BJ (cell line): ENCODE results near the gene ABHD18. TPM values are rescaled to one million over a fixed set of nuclear protein-coding genes. Genes with fewer than 3 reads are reported as not detected.
A peak's percentile ranks its signal among the peaks of the same experiment; 100 is the strongest.
"Not testable (repeated sequence)": the region's sequence is repeated elsewhere in the genome, so short reads cannot be mapped to it uniquely, and the experiment has no call there.

Experiments used
- CTCF ChIA-PET: fragments of 350-600 bp; formaldehyde crosslinking; extraction: SDS; loops from one replicate; lab custom pipeline; 2021; ENCODE audit warnings: antibody characterized with exemption, inconsistent platforms; lab: Yijun Ruan, JAX
- POLR2A ChIA-PET: fragments of 300-600 bp; sonication (Branson Sonifier 250); formaldehyde crosslinking; extraction: SDS; loops from one replicate; lab custom pipeline; 2021; ENCODE audit warnings: antibody characterized with exemption; lab: Charles Lee
- DNase-seq: peaks from one replicate; pipeline ENCODE4 v3.0.0-alpha.2; 2011; ENCODE audit warnings: low read depth
- H3K27me3 ChIP-seq: 2 replicates; pipeline ENCODE4 v1.6.0; 2011; ENCODE audit warnings: low read length; ENCODE audit not compliant: control insufficient read depth, insufficient read depth
- H3K36me3 ChIP-seq: 2 replicates; pipeline ENCODE4 v1.5.1; 2011; ENCODE audit warnings: low read length; ENCODE audit not compliant: control insufficient read depth, insufficient read depth
- H3K4me3 ChIP-seq: 2 replicates; pipeline ENCODE4 v1.5.1; 2011; ENCODE audit warnings: low read depth, mild to moderate bottlenecking, control low read depth, low read length
- polyA plus RNA-seq: library from polyadenylated mRNA; depleted of rRNA; stranded (reverse); fragments of >200 nt; gene quantifications from 2 replicates; pipeline ENCODE4 v1.2.3, GENCODE V29; 2011
- TF ChIP-seq, protein P1 (sequence below): IDR thresholded peaks from 2 replicates; pipeline ENCODE4 v1.5.1; 2011; ENCODE audit warnings: low read depth, mild to moderate bottlenecking, control low read depth, inconsistent platforms, low read length, moderate library complexity; ENCODE audit not compliant: insufficient read depth

ABHD18 gene
- polyA plus RNA-seq, 1 experiment = 1.4 TPM

- H3K36me3 ChIP-seq = no peaks in the 10 kb centered on the region
- CTCF ChIA-PET = interaction anchor here (1.2 kb wide), 2 partner anchors 98 to 203 kb away, joined by 3 to 4 read pairs; no protein-coding TSS in a partner anchor
- POLR2A ChIA-PET = no interaction called here
- TF ChIP-seq, protein P1, sequence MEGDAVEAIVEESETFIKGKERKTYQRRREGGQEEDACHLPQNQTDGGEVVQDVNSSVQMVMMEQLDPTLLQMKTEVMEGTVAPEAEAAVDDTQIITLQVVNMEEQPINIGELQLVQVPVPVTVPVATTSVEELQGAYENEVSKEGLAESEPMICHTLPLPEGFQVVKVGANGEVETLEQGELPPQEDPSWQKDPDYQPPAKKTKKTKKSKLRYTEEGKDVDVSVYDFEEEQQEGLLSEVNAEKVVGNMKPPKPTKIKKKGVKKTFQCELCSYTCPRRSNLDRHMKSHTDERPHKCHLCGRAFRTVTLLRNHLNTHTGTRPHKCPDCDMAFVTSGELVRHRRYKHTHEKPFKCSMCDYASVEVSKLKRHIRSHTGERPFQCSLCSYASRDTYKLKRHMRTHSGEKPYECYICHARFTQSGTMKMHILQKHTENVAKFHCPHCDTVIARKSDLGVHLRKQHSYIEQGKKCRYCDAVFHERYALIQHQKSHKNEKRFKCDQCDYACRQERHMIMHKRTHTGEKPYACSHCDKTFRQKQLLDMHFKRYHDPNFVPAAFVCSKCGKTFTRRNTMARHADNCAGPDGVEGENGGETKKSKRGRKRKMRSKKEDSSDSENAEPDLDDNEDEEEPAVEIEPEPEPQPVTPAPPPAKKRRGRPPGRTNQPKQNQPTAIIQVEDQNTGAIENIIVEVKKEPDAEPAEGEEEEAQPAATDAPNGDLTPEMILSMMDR = no peak
- H3K27me3 ChIP-seq = no peaks in the 10 kb centered on the region
- H3K4me3 ChIP-seq = peak overlapping the region; percentile 64
- no peak for DNase-seq
Observed at GRCh38 chr4:127965803-127966175, 583 bp downstream of the ABHD18 start.

DNA sequence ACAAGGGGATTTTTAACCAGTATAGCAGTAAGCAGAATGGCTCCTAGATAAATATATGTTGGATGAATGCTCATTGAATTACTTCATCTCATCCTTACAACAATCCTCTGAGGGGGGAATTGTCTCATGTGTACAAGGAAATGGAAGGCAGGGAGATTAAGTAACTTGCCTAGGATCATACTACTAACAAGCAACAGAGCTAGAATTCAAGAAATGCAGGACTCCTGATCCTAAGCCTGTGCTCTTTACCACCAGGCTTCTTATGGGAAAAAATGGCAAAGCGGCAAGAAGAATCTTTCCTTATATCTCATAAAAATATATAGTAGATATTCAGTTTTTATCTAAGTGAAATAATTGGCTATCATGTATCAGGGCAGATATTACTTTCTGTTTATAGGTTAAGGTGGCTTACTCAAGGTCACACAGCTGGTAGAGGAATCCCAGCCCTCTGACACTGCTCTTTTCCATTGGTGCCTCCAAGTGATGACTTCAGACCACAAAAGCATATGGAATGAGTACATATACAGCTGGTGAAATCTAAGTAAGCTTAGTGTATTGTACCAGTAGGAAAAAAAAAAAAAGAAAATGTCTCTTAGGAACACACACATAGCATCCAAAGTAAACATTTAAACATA is 2.1 kb downstream of the ABHD18 start:
- no peaks in the 10 kb centered on the region for H3K27me3 ChIP-seq
- TF ChIP-seq, protein P1 = no peak
- H3K36me3 ChIP-seq = no peaks in the 10 kb centered on the region
- DNase-seq = no peak
- CTCF ChIA-PET = no interaction called here
- POLR2A ChIA-PET = interaction anchor here (0.6 to 0.7 kb wide), 2 partner anchors 186 to 845 kb away, joined by 3 to 8 read pairs; no protein-coding TSS in a partner anchor
- no peak overlapping the region for H3K4me3 ChIP-seq

GRCh38 chr4:127968586-127968985 is 3.4 kb downstream of the ABHD18 start:
- no peaks in the 10 kb centered on the region for H3K27me3 ChIP-seq
- DNase-seq = no peak
- CTCF ChIA-PET = interaction anchor here (0.6 kb wide), 1 partner anchor 1394 kb away, joined by 3 read pairs; no protein-coding TSS in a partner anchor
- H3K36me3 ChIP-seq = no peaks in the 10 kb centered on the region; the same call in 1 of the 2 replicates
- no peak overlapping the region for H3K4me3 ChIP-seq
- TF ChIP-seq, protein P1 = no peak
- POLR2A ChIA-PET = interaction anchor here (0.6 kb wide), 1 partner anchor 97 kb away, joined by 10 read pairs; no protein-coding TSS in a partner anchor

DNA sequence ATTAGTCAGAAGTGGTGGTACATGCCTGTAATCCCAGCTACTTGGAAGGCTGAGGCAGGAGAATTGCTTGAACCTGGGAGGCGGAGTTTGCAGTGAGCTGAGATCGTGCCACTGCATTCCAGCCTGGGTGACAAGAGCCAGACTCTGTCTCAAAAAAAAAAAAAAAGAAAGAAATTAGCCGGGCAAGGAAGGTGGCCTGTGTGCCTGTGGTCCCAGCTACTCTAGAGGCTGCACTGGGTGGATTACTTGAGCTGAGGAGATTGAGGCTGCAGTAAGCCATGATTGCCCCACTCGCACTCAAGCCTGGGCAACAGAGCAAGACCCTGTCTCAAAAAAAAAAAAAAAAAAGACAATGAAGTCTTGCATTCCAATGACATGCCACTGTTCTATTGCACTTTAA is 5.7 kb downstream of the ABHD18 start:
- POLR2A ChIA-PET, CTCF ChIA-PET, H3K4me3 ChIP-seq, H3K36me3 ChIP-seq, H3K27me3 ChIP-seq, DNase-seq: not testable (repeated sequence)

GRCh38 chr4:127975121-127975770 is 10.0 kb downstream of the ABHD18 start:
- H3K4me3 ChIP-seq = no peak overlapping the region
- POLR2A ChIA-PET = no interaction called here
- H3K36me3 ChIP-seq = no peaks in the 10 kb centered on the region; the same call in 1 of the 2 replicates
- CTCF ChIA-PET = no interaction called here
- TF ChIP-seq, protein P1 = no peak
- no peak for DNase-seq
- no peaks in the 10 kb centered on the region for H3K27me3 ChIP-seq
